ENCODE data around the gene CYFIP1. TPM values are rescaled to one million over a fixed set of nuclear protein-coding genes. Genes with fewer than 3 reads are reported as not detected.

Gene CYFIP1
- total RNA-seq, 4 donors from 2014 or later, result 81.2 to 131 (median 114) TPM

DNA sequence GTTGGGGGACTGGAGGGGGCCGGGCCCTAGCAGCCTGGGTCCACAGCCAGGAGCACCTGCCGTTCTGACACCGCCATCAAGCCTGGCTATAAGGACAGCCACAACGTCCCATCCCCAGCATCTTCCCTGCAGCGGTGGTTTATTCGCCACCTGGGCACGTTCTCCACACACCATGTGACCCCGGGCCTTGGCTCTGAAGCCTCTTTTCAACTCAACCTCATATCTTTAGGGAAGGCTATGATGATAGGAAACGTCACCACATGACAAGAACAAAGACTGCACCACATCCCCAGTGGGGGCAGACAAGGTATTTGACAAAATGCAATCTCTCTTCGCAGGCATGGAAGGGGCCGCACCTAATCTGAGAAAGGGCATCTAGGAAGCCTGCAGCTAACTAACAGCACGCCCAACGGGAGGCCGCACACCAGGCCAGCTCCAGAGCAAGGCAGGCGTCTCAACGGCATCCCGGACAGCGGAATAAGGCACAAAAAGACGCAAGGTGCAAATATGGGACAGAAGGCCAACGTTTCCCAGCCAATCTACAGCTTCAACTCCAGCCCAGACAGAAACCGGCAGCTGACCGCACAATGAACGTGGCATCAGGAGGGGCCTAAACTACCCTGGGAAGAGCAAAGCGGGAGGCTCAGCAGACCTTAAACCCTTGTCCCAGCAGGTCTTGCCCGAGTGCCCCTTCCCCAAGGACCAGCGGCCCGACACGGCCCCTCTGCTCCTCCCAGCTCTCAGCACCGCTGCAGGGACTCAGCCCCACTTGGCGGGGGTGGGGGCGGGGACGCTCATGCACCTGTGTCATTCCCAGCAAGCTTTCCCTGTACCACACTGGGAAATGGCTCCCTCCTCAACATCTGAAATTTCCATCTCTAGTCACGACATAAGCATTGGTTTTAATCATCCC lies 99.8 kb downstream of the CYFIP1 start:
- TF ChIP-seq, protein P1, sequence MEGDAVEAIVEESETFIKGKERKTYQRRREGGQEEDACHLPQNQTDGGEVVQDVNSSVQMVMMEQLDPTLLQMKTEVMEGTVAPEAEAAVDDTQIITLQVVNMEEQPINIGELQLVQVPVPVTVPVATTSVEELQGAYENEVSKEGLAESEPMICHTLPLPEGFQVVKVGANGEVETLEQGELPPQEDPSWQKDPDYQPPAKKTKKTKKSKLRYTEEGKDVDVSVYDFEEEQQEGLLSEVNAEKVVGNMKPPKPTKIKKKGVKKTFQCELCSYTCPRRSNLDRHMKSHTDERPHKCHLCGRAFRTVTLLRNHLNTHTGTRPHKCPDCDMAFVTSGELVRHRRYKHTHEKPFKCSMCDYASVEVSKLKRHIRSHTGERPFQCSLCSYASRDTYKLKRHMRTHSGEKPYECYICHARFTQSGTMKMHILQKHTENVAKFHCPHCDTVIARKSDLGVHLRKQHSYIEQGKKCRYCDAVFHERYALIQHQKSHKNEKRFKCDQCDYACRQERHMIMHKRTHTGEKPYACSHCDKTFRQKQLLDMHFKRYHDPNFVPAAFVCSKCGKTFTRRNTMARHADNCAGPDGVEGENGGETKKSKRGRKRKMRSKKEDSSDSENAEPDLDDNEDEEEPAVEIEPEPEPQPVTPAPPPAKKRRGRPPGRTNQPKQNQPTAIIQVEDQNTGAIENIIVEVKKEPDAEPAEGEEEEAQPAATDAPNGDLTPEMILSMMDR (IDR thresholded peaks at IDR 0.05; ENCODE audit: low read depth), result no peak

DNA sequence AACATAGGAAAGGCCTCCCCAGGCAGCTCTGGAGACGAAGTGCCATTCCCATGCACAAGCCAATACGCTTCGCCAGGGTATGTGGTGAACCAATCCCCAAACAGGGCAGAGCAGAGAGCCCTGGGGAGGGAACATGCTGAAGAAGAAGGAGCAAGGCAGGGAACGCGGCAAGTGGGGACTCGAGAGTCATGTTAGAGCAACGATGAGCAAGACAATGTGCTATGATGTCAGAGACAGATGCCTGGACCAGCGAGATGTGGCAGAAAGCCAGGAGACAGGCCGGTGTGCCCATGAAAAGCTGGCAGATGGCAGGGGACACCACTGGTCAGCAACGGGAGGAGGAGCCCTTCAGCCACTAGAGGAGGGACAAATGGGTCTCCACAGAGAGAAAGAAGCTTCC lies 102.1 kb downstream of the CYFIP1 start:
- TF ChIP-seq, protein P1 (IDR thresholded peaks at IDR 0.05; ENCODE audit: low read depth), result no peak

DNA sequence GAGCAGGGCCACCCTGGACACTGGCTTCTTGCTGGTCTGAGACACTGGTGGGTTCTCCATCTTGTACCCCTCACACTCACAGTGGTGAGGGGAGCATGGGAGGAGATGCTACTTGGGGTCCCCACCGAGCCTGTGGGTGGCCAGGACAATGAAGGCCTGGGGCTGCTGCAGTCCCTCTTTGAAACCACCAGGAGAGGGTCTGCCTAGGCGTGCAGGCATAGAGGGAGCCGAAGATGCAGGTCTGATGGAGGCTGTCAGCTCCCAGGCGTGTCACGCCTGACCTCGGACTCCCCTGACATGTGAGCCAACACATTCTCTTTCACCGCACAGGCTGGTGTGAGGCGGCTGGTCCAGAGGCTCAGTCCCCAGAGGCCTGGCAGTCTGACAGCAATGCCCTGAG lies 102.6 kb downstream of the CYFIP1 start:
- TF ChIP-seq, protein P1 (IDR thresholded peaks at IDR 0.05; ENCODE audit: low read depth), result no peak

DNA sequence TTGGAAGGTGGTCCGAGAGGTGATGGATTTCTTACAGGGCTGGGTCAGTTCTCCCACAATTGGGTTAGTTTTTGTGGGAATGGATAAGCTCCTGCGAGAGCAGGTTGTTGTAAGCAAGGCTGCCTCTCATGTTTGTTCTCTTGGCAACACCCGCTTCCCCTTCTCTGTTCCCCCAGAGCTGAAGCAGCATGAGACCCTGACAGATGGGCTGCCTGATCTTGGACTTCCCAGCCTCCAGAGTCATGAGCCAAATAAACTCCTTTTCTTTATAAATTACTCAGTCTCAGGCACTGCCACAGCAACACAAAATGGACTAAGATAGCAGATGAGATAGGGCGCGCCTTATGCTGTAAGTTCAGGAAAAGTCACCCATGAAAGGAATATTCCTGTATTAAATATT lies 103.1 kb downstream of the CYFIP1 start:
- TF ChIP-seq, protein P1 (IDR thresholded peaks at IDR 0.05; ENCODE audit: low read depth), result no peak

DNA sequence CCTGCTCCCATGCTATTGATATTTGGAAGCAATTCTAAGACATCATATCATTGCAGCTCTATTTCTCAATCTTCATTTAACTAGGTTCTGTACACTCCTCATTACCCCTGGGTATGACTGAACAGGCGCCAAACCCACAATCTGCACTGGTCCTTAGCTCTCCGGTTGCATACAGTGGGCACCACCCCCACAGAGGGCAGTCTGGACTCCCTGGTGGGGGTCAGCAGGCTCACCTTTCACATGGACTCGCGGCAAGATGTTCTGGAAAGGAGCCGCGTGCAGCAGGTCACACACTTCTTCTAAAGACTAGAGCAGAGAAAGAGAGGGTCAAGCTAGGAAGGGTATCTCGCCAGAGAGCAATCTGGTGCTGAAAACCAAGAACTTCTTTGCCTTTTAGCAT lies 105.2 kb downstream of the CYFIP1 start:
- TF ChIP-seq, protein P1 (IDR thresholded peaks at IDR 0.05; ENCODE audit: low read depth), result no peak

DNA sequence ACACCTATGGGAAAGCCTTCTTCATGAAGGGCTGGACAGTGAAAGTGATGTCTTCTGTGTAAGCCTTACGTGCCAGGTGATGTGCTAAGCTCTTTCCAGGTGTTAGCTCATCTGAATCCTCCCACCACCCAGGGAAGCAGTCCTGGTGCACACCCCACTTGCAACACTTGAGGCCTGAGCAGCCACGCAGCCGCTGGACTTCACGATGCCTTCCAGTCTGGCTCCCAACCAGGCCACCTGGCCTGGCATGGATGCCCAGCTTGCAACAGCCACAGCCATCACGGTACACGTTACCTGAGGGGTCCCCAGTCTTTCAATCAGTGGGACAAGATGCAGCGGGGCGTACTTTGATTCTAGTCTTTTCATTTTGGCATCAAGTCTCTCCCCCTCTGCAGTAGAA lies 105.9 kb downstream of the CYFIP1 start:
- TF ChIP-seq, protein P1 (IDR thresholded peaks at IDR 0.05; ENCODE audit: low read depth), result no peak

DNA sequence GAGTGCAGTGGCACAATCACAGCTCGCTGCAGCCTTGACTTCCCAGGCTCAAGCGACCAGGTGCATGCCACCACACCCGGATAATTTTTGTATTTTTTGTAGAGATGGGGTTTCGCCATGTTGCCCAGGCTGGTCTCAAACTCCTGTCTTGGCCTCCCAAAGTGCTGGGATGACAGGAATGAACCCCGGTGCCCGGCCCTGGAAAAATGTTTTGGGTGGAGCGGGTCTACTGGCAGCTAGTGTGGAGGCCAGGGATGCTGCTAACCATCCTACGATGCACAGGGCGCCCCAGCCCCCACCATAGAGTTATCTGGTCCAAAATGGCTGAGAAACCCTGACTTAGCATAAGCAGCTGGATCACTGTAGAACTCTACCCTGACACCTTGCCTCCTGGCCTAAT lies 106.3 kb downstream of the CYFIP1 start:
- TF ChIP-seq, protein P1 (IDR thresholded peaks at IDR 0.05; ENCODE audit: low read depth), result no peak

All from subcutaneous adipose tissue (tissue), 4 donors.